Nephron progenitor cell (in vitro differentiated cells): ENCODE measurements around the gene TMEM11.

Experiments
- DNase-seq: peaks from one replicate; pipeline ENCODE4 v3.0.0; 2021
- H3K27ac Mint-ChIP-seq: 2 replicates; pipeline ENCODE4 v1.8.0; 2021; ENCODE audit warnings: mild to moderate bottlenecking, moderate library complexity, mixed read lengths
- H3K27me3 Mint-ChIP-seq: 2 replicates; pipeline ENCODE4 v1.8.0; 2021; ENCODE audit warnings: mild to moderate bottlenecking, low read depth, mixed read lengths; ENCODE audit not compliant: poor library complexity
- H3K36me3 Mint-ChIP-seq: 2 replicates; pipeline ENCODE4 v1.8.0; 2021; ENCODE audit warnings: low read depth, mixed read lengths
- H3K4me1 Mint-ChIP-seq: 2 replicates; pipeline ENCODE4 v1.8.0; 2021; ENCODE audit warnings: mixed read lengths
- H3K4me3 Mint-ChIP-seq: 2 replicates; pipeline ENCODE4 v1.8.0; 2021; ENCODE audit warnings: mild to moderate bottlenecking, moderate library complexity, mixed read lengths
- H3K9me3 Mint-ChIP-seq: 2 replicates; pipeline ENCODE4 v1.8.0; 2021; ENCODE audit warnings: mild to moderate bottlenecking, moderate library complexity, mixed read lengths
- TF ChIP-seq, protein P1 (sequence below): fragments of 200-600 bp; sonication (generic); IDR thresholded peaks from 2 replicates; pipeline ENCODE4 v1.5.0; 2021; ENCODE audit warnings: antibody characterized with exemption

Gene TMEM11

DNA sequence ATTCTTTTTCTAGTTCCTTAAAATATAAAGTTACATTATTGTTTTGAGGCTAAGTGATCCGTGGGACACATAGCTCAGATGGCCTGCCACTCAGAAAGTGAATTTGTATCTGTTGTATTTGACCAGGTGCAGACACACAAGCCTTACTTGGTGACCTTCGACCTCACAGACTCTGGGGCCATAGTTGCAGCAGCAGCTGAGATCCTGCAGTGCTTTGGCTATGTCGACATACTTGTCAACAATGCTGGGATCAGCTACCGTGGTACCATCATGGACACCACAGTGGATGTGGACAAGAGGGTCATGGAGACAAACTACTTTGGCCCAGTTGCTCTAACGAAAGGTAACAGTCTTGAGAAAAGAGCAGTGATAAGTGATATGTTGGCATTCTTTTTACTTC lies 30.5 kb downstream of the TMEM11 start:
- Mint-ChIP-seq H3K9me3 (no peaks in the 10 kb centered on the region), H3K27me3 (no peaks in the 10 kb centered on the region), H3K27ac (no peak overlapping the region), H3K4me1 (peaks cover 8% of the 10 kb centered on the region), H3K4me3 (no peak overlapping the region), H3K36me3 (peaks cover 69% of the 10 kb centered on the region)
- TF ChIP-seq, protein P1, sequence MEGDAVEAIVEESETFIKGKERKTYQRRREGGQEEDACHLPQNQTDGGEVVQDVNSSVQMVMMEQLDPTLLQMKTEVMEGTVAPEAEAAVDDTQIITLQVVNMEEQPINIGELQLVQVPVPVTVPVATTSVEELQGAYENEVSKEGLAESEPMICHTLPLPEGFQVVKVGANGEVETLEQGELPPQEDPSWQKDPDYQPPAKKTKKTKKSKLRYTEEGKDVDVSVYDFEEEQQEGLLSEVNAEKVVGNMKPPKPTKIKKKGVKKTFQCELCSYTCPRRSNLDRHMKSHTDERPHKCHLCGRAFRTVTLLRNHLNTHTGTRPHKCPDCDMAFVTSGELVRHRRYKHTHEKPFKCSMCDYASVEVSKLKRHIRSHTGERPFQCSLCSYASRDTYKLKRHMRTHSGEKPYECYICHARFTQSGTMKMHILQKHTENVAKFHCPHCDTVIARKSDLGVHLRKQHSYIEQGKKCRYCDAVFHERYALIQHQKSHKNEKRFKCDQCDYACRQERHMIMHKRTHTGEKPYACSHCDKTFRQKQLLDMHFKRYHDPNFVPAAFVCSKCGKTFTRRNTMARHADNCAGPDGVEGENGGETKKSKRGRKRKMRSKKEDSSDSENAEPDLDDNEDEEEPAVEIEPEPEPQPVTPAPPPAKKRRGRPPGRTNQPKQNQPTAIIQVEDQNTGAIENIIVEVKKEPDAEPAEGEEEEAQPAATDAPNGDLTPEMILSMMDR: no peak
- DNase-seq: no peak

DNA sequence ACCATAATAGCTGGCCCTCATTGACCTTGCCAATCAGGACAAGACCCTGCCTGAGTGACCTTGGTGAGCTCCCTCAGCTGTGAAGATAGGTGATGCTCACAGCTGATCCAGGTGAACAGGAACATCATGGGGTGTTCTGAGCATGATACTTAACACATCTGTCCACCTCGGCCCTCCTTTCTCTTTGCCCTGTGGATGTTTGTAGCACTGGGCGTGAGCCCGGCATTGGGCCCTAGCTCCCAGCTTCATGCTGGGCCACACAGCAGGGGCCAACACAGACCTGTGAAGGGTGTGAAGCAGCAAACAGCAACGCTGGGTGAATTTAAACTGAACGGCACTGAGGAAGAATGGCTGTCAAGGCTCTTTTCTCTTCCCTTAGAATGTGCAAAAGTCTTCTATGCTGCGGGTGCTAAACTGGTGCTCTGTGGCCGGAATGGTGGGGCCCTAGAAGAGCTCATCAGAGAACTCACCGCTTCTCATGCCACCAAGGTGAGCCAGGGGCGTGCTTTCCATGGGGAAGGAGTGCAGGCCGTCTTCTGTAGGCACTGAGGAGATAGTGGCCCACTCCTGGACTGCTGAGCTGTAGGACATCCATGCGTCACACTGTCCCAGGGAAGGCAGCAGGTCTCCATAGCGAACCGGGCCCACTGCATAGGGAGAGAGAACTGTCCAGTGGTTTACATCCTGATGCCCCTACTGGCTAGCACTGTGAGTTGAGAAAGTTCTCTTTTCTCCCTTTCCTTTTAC lies 35.9 kb downstream of the TMEM11 start:
- Mint-ChIP-seq H3K9me3 (no peaks in the 10 kb centered on the region), H3K4me3 (no peak overlapping the region)
- no peak for DNase-seq

DNA sequence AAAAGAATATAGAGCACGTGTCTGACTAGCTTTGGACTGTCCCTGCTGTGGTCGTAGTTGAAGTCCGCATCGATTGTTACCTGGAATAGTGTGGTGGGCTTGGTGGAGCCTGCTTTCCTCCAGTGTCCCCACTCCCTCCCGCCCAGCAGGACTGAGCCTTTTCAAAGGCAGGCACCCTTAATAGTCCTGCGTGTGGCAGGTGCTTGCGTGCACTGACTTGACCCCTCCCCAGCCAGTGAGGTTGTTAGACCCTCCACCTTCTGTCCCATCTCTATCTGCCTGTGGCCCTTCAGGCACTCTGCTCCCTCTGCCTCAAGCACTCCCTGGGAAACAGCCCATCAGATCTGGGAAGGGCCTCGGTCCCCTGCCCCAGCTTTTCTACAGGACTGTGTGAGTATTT lies 36.6 kb downstream of the TMEM11 start:
- DNase-seq: no peak
- Mint-ChIP-seq H3K4me3 (no peak overlapping the region), H3K27ac (no peak overlapping the region), H3K9me3 (no peaks in the 10 kb centered on the region), H3K36me3 (peaks cover 52% of the 10 kb centered on the region), H3K4me1 (no peaks in the 10 kb centered on the region), H3K27me3 (no peaks in the 10 kb centered on the region)
- TF ChIP-seq, protein P1: no peak

More for the DNA sequence above, 35.9 kb downstream of the TMEM11 start:
- TF ChIP-seq, protein P1: no peak
- Mint-ChIP-seq H3K27me3 (no peaks in the 10 kb centered on the region), H3K27ac (no peak overlapping the region), H3K4me1 (peaks cover 2% of the 10 kb centered on the region), H3K36me3 (peaks cover 53% of the 10 kb centered on the region)

DNA sequence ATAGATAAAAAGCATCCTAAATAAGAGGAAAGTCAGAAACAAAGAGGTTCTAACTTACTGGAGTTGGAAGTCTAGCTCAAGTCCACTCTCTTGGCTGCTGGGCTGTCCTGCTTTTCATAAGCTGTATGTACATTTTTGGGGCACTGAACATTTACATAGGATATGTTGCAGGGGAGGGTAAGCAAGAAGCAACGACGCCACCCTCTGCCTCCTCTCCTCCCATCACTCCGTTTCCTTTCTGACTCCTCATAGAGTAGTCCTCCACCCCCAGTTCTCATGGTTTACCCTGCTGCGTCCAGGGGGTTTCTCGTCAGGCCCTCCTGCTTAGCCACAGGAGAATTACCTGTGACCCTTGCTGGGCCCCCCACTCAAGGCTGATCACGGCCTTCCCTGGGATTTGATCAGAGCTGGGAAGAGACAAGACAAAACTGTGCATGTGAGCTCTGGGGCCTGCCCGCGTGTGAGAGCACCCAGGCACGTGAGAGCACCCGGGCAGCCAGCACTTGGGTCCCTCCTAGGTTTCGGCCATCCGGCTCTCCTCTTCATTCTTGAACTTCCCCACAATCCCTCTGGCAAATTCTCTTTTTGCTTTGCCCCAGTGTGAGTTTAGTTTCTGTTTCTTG lies 37.1 kb downstream of the TMEM11 start:
- no peak for DNase-seq
- Mint-ChIP-seq H3K27ac (no peak overlapping the region), H3K4me1 (no peaks in the 10 kb centered on the region), H3K36me3 (peaks cover 50% of the 10 kb centered on the region), H3K4me3 (no peak overlapping the region), H3K9me3 (no peaks in the 10 kb centered on the region), H3K27me3 (no peaks in the 10 kb centered on the region)
- TF ChIP-seq, protein P1: no peak

DNA sequence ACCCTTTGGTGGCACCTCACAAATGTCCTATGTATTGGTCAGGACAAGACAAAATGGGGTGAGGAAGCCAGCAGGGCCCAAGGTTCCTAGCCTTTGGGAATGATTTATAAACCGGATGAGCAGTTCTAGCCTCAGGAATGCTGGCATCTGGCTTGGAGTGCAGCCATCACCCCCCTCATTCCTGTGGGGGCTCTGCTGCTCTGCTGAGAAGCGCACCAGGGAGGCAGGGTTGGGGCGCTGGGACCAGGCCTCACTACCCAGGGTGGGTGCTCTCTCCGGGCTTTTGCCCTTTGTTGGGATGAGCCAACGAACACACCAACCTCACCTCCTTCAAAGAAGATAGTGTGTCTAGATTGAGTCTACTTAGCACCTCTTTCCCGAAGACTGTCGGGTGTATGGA lies 39.2 kb downstream of the TMEM11 start:
- no peak for DNase-seq
- Mint-ChIP-seq H3K9me3 (no peaks in the 10 kb centered on the region), H3K36me3 (peaks cover 30% of the 10 kb centered on the region), H3K27ac (no peak overlapping the region), H3K4me3 (no peak overlapping the region), H3K4me1 (no peaks in the 10 kb centered on the region), H3K27me3 (no peaks in the 10 kb centered on the region)
- TF ChIP-seq, protein P1: no peak

DNA sequence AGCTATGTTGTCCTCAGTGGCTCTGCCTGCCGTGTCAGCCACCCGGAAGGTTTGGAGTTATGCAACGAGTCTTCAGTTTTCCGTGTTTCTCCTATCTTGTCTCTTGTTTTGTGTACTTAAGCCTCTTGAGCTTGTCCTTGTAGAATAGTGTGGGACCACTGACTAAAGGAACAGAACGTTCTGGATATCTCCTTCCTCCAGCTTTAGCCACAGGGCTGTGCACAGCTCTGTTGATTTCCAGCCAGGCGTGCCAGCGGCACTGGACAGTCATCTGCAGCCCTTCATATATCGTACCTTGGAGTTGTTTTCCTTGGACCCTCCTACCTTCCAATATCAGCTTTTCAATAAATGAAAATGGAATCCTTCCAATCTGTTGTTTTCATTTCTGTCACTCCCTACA lies 39.8 kb downstream of the TMEM11 start:
- Mint-ChIP-seq H3K27ac (no peak overlapping the region), H3K4me1 (no peaks in the 10 kb centered on the region)

More for the DNA sequence above, 39.8 kb downstream of the TMEM11 start:
- Mint-ChIP-seq H3K36me3 (peaks cover 25% of the 10 kb centered on the region), H3K27me3 (no peaks in the 10 kb centered on the region), H3K4me3 (no peak overlapping the region), H3K9me3 (no peaks in the 10 kb centered on the region)
- no peak for DNase-seq
- TF ChIP-seq, protein P1: no peak
